CD4-positive, alpha-beta T cell (primary cell): ENCODE data around the gene TESK2. TPM values are rescaled to one million over a fixed set of nuclear protein-coding genes. Genes with fewer than 3 reads are reported as not detected.
"Not testable (repeated sequence)": the region's sequence is repeated elsewhere in the genome, so short reads cannot be mapped to it uniquely, and the experiment has no call there.

ENCODE experiments used
- ATAC-seq: fragments of 200-7000 bp; cut with Tn5 transposase; one replicate; pipeline ENCODE4 v1.10.0; 2022; ENCODE audit warnings: mild to moderate bottlenecking; ENCODE audit not compliant: poor library complexity
- CTCF ChIA-PET: fragments of 350-600 bp; sonication (Branson Sonifier 250); formaldehyde crosslinking; loops from one replicate; lab custom pipeline; 2021; ENCODE audit warnings: antibody characterized with exemption, inconsistent platforms; lab: Charles Lee
- POLR2A ChIA-PET: fragments of 350-600 bp; sonication (Branson Sonifier 250); formaldehyde crosslinking; loops from one replicate; lab custom pipeline; 2021; ENCODE audit warnings: antibody characterized with exemption, inconsistent platforms; lab: Charles Lee
- DNase-seq, 14 experiments: peaks; one replicate each; pipeline ENCODE4 v3.0.0-alpha.2; 2013 to 2020; ENCODE audit warnings: mixed read lengths in 2 of 14
- H3K27ac ChIP-seq, 2 donors: one replicate each; pipeline versions ENCODE4 v1.5.1 to v1.7.0; 2013; ENCODE audit warnings: low read length in 2 of 2, low read depth in 1 of 2, mild to moderate bottlenecking in 1 of 2
- H3K27me3 ChIP-seq, 2 experiments: 1 replicate in 1 of 2; 2 replicates in 1 of 2; pipeline versions ENCODE4 v1.6.1 to v1.7.0; 2013; ENCODE audit warnings: low read length in 2 of 2, control low read depth in 1 of 2, mild to moderate bottlenecking in 1 of 2, moderate library complexity in 1 of 2; ENCODE audit not compliant: insufficient read depth in 2 of 2, control insufficient read depth in 1 of 2
- H3K36me3 ChIP-seq: one replicate; pipeline ENCODE4 v1.6.1; 2013; ENCODE audit warnings: low read length, control low read depth; ENCODE audit not compliant: insufficient read depth
- H3K4me1 ChIP-seq: one replicate; pipeline ENCODE4 v1.6.1; 2013; ENCODE audit warnings: low read length, control low read depth; ENCODE audit not compliant: insufficient read depth
- H3K4me3 ChIP-seq: one replicate; pipeline ENCODE4 v1.5.1; 2013; ENCODE audit warnings: mild to moderate bottlenecking, low read length, moderate library complexity
- H3K9me3 ChIP-seq, 2 experiments: 1 replicate in 1 of 2; 2 replicates in 1 of 2; pipeline versions ENCODE4 v1.6.1 to v1.7.0; 2013; ENCODE audit warnings: low read length in 2 of 2, mild to moderate bottlenecking in 2 of 2, control low read depth in 1 of 2, moderate library complexity in 1 of 2; ENCODE audit not compliant: control insufficient read depth in 1 of 2, insufficient read depth in 1 of 2
- H3K27ac Mint-ChIP-seq: one replicate; pipeline ENCODE4 v1.8.0; 2020; ENCODE audit warnings: mixed read lengths
- H3K27me3 Mint-ChIP-seq: one replicate; pipeline ENCODE4 v1.8.0; 2021; ENCODE audit warnings: mixed read lengths
- H3K36me3 Mint-ChIP-seq: one replicate; pipeline ENCODE4 v1.8.0; 2021; ENCODE audit warnings: low read depth, mixed read lengths
- H3K4me1 Mint-ChIP-seq: one replicate; pipeline ENCODE4 v1.8.0; 2021; ENCODE audit warnings: low read depth, mixed read lengths
- H3K4me3 Mint-ChIP-seq: one replicate; pipeline ENCODE4 v1.8.0; 2020; ENCODE audit warnings: mild to moderate bottlenecking, mixed read lengths
- H3K9me3 Mint-ChIP-seq: one replicate; pipeline ENCODE4 v1.8.0; 2020; ENCODE audit warnings: mixed read lengths
- intact Hi-C, 2 experiments: fragments of 100-400 bp; cut with DNase I in 1 of 2; cut with micrococcal nuclease in 1 of 2; formaldehyde crosslinking; loops; one replicate each; pipeline versions ENCODE4 v1.15.1 to v1.9.0; 2023 to 2025; cut with DNase I, micrococcal nuclease
- total RNA-seq, 174 experiments: library from RNA in 2 of 174; stranded (reverse) in 2 of 174; gene quantifications; one replicate each; pipeline ENCODE4 v1.2.3 and lab custom pipeline; 2021 to 2026
- TF ChIP-seq, protein P1 (sequence below): fragments of 200-600 bp; IDR thresholded peaks from one replicate; pipeline ENCODE4 v1.8.0; 2022; ENCODE audit warnings: antibody characterized with exemption, mild to moderate bottlenecking

TESK2 gene
- total RNA-seq, 2 experiments from 2014 or later = 2.8 to 3.4 TPM

GRCh38 chr1:45470306-45470798 lies 20.6 kb downstream of the TESK2 start:
- H3K4me3 Mint-ChIP-seq = no peak overlapping the region

GRCh38 chr1:45467353-45467752 lies 23.6 kb downstream of the TESK2 start:
- H3K4me1 Mint-ChIP-seq, POLR2A ChIA-PET, H3K4me1 ChIP-seq, intact Hi-C loops, H3K36me3 ChIP-seq, H3K27me3 ChIP-seq, H3K9me3 ChIP-seq, H3K27me3 Mint-ChIP-seq, H3K4me3 Mint-ChIP-seq, CTCF ChIA-PET, H3K4me3 ChIP-seq, H3K27ac ChIP-seq, ATAC-seq, DNase-seq, H3K27ac Mint-ChIP-seq, H3K36me3 Mint-ChIP-seq, H3K9me3 Mint-ChIP-seq: not testable (repeated sequence)

More at GRCh38 chr1:45470306-45470798, 20.6 kb downstream of the TESK2 start:
- ATAC-seq = no peak
- H3K36me3 Mint-ChIP-seq = no peaks in the 10 kb centered on the region
- Histone ChIP-seq H3K4me1 (no peaks in the 10 kb centered on the region), H3K4me3 (no peak overlapping the region), H3K36me3 (no peaks in the 10 kb centered on the region), H3K27me3 (no peaks in the 10 kb centered on the region), H3K27ac (no peak overlapping the region), H3K9me3 (no peaks in the 10 kb centered on the region)
- DNase-seq = no peak
- no peaks in the 10 kb centered on the region for H3K4me1 Mint-ChIP-seq
- CTCF ChIA-PET = no interaction called here
- no peak overlapping the region for H3K27ac Mint-ChIP-seq
- intact Hi-C loops = no loop called here
- TF ChIP-seq, protein P1, sequence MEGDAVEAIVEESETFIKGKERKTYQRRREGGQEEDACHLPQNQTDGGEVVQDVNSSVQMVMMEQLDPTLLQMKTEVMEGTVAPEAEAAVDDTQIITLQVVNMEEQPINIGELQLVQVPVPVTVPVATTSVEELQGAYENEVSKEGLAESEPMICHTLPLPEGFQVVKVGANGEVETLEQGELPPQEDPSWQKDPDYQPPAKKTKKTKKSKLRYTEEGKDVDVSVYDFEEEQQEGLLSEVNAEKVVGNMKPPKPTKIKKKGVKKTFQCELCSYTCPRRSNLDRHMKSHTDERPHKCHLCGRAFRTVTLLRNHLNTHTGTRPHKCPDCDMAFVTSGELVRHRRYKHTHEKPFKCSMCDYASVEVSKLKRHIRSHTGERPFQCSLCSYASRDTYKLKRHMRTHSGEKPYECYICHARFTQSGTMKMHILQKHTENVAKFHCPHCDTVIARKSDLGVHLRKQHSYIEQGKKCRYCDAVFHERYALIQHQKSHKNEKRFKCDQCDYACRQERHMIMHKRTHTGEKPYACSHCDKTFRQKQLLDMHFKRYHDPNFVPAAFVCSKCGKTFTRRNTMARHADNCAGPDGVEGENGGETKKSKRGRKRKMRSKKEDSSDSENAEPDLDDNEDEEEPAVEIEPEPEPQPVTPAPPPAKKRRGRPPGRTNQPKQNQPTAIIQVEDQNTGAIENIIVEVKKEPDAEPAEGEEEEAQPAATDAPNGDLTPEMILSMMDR = no peak
- POLR2A ChIA-PET = interaction anchor here (1.1 kb wide), 1 partner anchor 21 kb away, joined by 3 read pairs; the partner anchor contains the start of gene TESK2
- no peaks in the 10 kb centered on the region for H3K9me3 Mint-ChIP-seq
- no peaks in the 10 kb centered on the region for H3K27me3 Mint-ChIP-seq

- Mint-ChIP-seq H3K4me1 (no peaks in the 10 kb centered on the region), H3K36me3 (no peaks in the 10 kb centered on the region), H3K4me3 (no peak overlapping the region), H3K27ac (no peak overlapping the region), H3K9me3 (no peaks in the 10 kb centered on the region), H3K27me3 (no peaks in the 10 kb centered on the region)
- no peak for DNase-seq
- no peak for ATAC-seq
- POLR2A ChIA-PET = no interaction called here
- Histone ChIP-seq H3K4me1 (no peaks in the 10 kb centered on the region), H3K27ac (no peak overlapping the region), H3K36me3 (no peaks in the 10 kb centered on the region), H3K9me3 (no peaks in the 10 kb centered on the region), H3K27me3 (no peaks in the 10 kb centered on the region), H3K4me3 (no peak overlapping the region)
- TF ChIP-seq, protein P1 = no peak
- CTCF ChIA-PET = no interaction called here
- intact Hi-C loops = no loop called here
Observed at GRCh38 chr1:45465277-45465676, 25.7 kb downstream of the TESK2 start.

- H3K4me1 Mint-ChIP-seq = no peaks in the 10 kb centered on the region
- H3K27ac Mint-ChIP-seq = no peak overlapping the region
- no peaks in the 10 kb centered on the region for H3K27me3 Mint-ChIP-seq
- H3K9me3 Mint-ChIP-seq = no peaks in the 10 kb centered on the region
- Histone ChIP-seq H3K9me3 (no peaks in the 10 kb centered on the region), H3K27me3 (no peaks in the 10 kb centered on the region), H3K4me3 (no peak overlapping the region), H3K27ac (no peak overlapping the region), H3K36me3 (peaks cover 3% of the 10 kb centered on the region), H3K4me1 (no peaks in the 10 kb centered on the region)
- TF ChIP-seq, protein P1 = no peak
- H3K36me3 Mint-ChIP-seq = no peaks in the 10 kb centered on the region
- DNase-seq (no peak), ATAC-seq (no peak)
- no peak overlapping the region for H3K4me3 Mint-ChIP-seq
- intact Hi-C loops = no loop called here
- CTCF ChIA-PET = no interaction called here
- POLR2A ChIA-PET = no interaction called here
Observed at GRCh38 chr1:45458894-45459293, 32.1 kb downstream of the TESK2 start.
